NCI-H69 (cell line): ENCODE data around the gene SORCS1.

ENCODE experiments used
- DNase-seq: peaks from one replicate; lab custom pipeline; 2025; lab: John Stamatoyannopoulos, UW

SORCS1 gene

DNA sequence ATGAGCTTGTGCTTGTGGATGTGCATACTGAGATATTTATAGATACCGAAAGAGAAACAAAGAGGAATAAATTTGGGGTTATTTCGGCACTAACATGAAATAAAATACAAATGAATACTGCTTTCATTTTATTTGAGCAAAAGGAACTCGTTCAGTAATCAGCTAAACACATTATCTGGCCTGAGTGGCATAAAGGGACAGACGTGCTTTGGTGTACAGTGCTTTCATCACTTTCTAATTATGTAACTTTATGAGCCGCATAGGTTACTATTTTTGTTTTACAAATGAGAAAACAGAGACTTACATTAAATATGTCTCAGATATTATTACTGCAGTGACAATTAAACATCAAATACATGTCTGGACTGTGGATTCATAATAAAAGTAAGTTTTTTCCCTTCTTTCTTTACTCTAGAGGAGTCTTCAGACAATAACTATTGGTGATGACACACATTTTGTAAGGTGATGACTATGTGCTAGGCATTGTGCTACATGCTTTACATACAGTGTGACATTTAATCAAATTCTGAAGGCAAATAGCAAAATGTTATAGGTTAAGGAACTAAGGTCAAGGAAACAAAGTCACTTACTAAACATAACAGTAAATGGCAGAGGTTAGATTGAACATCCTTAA, 503.3 kb downstream of the SORCS1 start:
- DNase-seq: no peak

DNA sequence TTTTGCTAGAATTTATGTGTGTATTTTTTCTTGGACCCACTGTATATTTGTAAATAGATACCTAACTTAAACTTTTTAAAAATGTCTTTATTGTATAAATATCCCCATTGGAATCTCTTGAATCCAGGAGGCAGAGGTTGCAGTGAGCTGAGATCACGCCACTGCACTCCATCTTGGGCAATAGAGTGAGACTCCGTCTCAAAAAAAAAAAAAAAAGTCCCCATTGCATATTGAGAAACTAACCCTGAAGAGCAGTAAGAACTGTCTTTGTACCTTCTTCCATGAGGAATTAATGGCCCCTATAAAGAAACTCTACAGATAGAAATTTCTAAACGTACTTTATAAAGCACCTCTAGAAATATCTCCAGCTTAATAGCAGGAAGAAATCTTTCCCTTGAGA, 504.0 kb downstream of the SORCS1 start:
- DNase-seq: no peak

DNA sequence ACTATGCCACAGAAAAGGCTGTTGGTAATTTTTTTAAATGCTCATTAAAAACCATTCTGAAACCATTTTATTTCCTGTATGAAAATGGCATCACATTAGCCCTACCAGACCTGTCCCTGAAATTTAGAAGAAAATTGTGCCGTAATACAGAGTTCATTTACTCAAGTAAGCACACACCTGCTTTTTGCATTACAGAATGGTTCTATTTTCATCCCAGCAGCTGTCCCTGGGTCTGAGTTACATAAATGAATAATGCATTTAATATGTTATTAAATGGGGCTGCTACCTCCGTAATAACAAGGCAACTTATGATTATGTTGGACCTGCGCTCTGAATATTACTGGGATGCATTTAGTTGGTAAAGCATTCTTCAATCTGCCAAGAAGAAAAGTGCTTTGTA, 508.9 kb downstream of the SORCS1 start:
- no peak for DNase-seq

DNA sequence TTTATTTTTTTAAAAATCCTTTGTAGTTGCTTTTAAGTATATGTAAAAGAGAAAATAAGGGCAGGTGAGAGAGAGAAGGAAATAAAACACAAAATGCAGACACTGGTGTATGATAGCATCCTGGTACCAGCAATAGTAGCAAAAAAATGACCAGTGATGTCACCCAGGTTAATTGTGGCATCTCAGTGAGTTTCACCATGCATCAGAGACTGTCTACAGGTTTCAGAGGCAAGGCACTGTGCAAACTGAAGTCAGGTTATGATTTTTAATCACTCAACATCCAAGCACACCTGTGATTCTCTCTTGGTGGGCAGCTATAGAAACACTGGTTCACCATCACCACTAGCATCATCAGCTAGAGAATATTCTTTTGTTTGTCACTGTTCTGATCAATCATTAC, 509.3 kb downstream of the SORCS1 start:
- DNase-seq: no peak

DNA sequence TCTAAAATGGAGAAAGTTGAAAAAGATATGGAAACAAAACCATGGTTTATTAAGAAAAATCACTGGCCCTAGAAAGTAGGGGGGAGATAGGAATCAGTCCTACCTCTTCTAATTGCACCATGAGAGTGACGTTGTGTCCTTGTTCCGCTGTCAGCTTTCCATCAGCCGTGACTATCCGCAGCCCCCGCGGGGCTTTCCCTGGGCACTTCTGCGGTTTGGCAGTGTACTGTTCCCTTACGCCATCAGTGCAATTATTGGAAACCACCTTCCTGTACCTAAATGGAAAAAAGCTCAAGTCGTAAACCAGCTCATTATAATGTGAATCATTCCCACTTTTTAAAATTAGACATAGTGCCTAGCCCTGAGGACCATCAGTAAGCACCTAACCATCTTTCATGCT, 512.2 kb downstream of the SORCS1 start:
- DNase-seq: peak; percentile 70

- DNase-seq: no peak
Measured at GRCh38 chr10:106648534-106649481, 515.7 kb downstream of the SORCS1 start.

DNA sequence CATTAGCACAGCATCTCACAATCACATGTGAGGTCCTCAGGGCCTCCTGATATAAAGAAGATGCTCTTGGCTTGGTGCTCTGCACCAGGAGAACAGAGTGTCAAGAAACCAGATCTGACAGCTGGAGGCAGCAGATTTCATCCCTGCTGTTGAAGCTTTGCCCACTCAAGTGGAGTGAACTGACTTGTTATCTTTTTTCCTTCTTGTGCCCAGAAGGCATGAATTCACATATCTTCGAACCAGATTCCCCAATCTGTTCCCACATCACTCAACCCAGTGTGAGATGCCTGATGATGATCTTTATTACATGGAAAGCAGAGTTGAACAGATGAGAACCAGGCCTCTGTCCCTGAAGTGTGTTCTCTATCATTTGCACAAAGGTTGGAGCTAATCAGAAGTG, 521.0 kb downstream of the SORCS1 start:
- DNase-seq: no peak

GRCh38 chr10:106637873-106638272, 526.6 kb downstream of the SORCS1 start:
- no peak for DNase-seq

GRCh38 chr10:106636766-106637491, 527.6 kb downstream of the SORCS1 start:
- no peak for DNase-seq

DNA sequence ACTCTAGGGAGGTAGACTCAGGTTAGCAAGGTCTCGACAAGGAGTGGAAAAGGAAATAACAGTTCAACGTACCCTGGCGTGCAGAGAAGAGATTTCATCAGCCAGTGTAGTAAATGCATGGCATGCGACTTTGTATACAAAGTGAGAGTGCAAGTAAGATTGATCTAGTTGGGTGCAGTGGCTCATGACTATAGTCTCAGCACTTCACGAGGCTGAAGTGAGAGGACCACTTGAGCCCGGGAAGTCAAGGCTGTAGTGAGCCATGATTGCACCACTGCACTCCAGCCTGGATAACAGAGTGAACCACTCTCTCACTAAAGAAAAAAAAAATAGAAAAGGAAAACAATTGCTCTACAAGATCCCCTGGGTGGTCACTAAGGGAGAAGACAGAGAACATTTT, 528.6 kb downstream of the SORCS1 start:
- DNase-seq: no peak

- DNase-seq: no peak
Measured at GRCh38 chr10:106631016-106631702, 533.3 kb downstream of the SORCS1 start.

- DNase-seq: no peak
Measured at GRCh38 chr10:106626371-106626770, 538.1 kb downstream of the SORCS1 start.

DNA sequence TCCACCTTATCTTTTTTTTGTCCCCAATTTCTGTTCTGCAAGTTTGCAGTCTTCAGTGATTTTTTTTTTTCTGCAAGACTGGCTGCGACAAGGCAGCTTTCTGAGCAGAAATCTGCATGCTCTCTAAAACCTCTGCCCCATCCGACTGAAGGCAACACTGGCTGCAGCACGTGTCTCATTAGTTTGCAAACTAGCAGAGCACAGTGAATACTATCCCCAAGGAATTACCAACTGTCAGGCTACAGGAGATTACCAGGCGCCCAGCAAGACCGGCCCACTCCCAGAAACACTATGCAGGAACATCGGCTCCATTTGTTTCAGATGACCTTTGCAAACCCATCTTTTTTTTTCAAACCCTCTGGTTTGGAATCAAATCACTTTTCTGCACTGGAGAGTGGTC, 538.8 kb downstream of the SORCS1 start:
- no peak for DNase-seq

- no peak for DNase-seq
Measured at GRCh38 chr10:106619346-106619745, 545.2 kb downstream of the SORCS1 start.

- DNase-seq: no peak
Measured at GRCh38 chr10:106618646-106619045, 545.9 kb downstream of the SORCS1 start.

GRCh38 chr10:106615081-106615480, 549.4 kb downstream of the SORCS1 start:
- peak; percentile 21 for DNase-seq

DNA sequence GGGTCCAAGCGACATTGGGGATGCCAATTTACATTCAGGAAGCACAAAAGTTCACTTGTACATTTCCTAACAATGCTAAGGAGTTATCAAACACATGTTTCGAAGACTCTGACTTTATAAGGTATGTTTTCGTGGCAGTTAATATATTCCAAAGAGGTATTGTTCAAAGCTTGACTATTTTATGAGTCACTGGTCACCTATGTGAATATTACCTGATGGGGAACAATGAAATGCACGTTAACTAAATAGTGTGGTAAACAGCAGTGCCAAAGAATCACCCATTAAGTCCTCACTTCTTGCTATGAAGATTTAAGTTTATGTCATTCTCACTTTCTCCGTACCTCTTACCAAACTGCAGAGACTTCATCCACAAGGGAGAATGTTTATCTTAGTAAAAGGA, 550.2 kb downstream of the SORCS1 start:
- DNase-seq: no peak

DNA sequence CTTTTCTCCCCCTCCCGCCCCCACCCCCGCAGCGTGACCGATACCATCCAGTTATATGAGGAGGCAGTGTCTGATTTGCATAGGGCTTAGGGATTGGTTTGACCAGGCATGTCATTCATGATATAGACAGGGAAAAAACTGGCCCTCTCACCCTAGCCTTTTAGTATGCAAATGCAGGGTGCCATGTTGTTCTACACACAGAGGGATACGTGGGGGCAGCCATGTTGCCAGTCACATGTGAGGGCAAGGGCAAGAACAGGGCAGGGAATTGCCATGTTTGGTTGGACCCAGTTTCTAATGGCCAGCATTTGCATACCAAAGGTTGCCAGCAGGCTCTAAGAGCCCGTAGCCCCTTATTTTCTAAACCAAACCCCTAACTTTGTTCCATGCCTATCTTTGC, 552.1 kb downstream of the SORCS1 start:
- no peak for DNase-seq

DNA sequence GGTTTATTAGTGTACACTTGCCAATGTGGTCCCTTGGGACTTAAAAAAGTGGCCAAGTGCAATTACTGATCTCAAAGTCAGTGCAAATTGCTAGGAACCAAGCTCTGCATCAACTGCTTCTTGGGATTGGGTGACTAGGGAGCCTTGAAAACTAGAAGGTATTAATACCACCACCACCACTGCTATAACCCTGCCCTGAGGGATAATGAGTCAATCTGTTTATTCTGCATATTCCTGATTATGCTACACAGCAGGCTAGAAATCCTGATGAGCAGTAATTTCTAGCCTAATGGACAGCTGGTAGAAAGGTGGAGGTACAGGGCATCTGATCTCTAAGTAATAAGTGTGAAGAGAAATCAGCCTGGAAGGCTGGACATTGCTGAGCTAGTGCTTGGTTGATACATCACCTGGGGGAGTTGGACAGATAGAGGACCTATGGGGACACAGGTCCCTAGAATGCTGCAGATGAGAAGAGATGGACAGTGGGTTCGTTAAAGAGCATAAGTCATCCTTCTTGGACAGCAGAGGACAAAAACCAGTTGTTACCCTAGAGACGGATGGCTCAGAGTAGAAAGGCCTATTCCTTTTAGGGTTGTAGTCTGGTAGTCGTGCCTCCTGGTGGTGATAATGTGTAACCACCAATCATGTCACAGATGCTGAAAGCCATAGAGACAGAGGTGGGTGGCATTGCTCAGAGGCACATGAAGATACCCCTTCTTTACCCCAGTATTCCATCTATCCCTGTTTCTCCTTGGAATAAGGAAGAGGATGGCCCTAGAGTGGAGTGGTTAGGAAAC, 554.8 kb downstream of the SORCS1 start:
- peak; percentile 83 for DNase-seq

GRCh38 chr10:106608066-106608465, 556.4 kb downstream of the SORCS1 start:
- no peak for DNase-seq

GRCh38 chr10:106595281-106595680, 569.2 kb downstream of the SORCS1 start:
- no peak for DNase-seq
